Natural killer cell (primary cell): ENCODE data around the gene VWA8. TPM values are rescaled to one million over a fixed set of nuclear protein-coding genes. Genes with fewer than 3 reads are reported as not detected.

Source experiments
- ATAC-seq, 3 donors: fragments of 150-1000 bp in 2 of 3; fragments of 200-7000 bp in 1 of 3; cut with Tn5 transposase; 1 replicate in 1 of 3; 2 replicates in 2 of 3; pipeline ENCODE4 v1.10.0; 2021; ENCODE audit warnings: mild to moderate bottlenecking in 2 of 3, moderate library complexity in 2 of 3
- DNase-seq, 2 donors: peaks; one replicate each; pipeline versions ENCODE4 v3.0.0 to v3.0.0-alpha.2; 2013 to 2021; ENCODE audit warnings: mixed read lengths in 1 of 2
- H3K27ac ChIP-seq: one replicate; pipeline ENCODE4 v1.5.1; 2013; ENCODE audit warnings: mild to moderate bottlenecking, low read length
- H3K27me3 ChIP-seq: one replicate; pipeline ENCODE4 v1.6.1; 2013; ENCODE audit warnings: low read length; ENCODE audit not compliant: control insufficient read depth, insufficient read depth
- H3K36me3 ChIP-seq: one replicate; pipeline ENCODE4 v1.6.1; 2013; ENCODE audit warnings: low read length; ENCODE audit not compliant: control insufficient read depth, insufficient read depth
- H3K4me1 ChIP-seq: one replicate; pipeline ENCODE4 v1.6.1; 2013; ENCODE audit warnings: low read length; ENCODE audit not compliant: control insufficient read depth, insufficient read depth
- H3K4me3 ChIP-seq: one replicate; pipeline ENCODE4 v1.5.1; 2013; ENCODE audit warnings: low read length
- H3K9me3 ChIP-seq: one replicate; pipeline ENCODE4 v1.6.1; 2013; ENCODE audit warnings: low read length; ENCODE audit not compliant: control insufficient read depth, insufficient read depth
- H3K27ac Mint-ChIP-seq, 2 donors: one replicate each; pipeline ENCODE4 v1.8.0; 2022; ENCODE audit warnings: mild to moderate bottlenecking in 2 of 2, mixed read lengths in 2 of 2, moderate library complexity in 1 of 2
- H3K27me3 Mint-ChIP-seq, 2 donors: one replicate each; pipeline ENCODE4 v1.8.0; 2022; ENCODE audit warnings: low read depth in 2 of 2, mixed read lengths in 2 of 2
- H3K36me3 Mint-ChIP-seq: one replicate; pipeline ENCODE4 v1.8.0; 2022; ENCODE audit warnings: mixed read lengths
- H3K4me1 Mint-ChIP-seq, 2 donors: one replicate each; pipeline ENCODE4 v1.8.0; 2022; ENCODE audit warnings: mixed read lengths in 2 of 2
- H3K4me3 Mint-ChIP-seq: one replicate; pipeline ENCODE4 v1.8.0; 2022; ENCODE audit warnings: mild to moderate bottlenecking, moderate library complexity, mixed read lengths
- H3K9me3 Mint-ChIP-seq, 2 donors: one replicate each; pipeline ENCODE4 v1.8.0; 2022; ENCODE audit warnings: mixed read lengths in 2 of 2
- WGBS: methylation state at CpG from one replicate; pipeline ENCODE4 v1.1.7; 2013; ENCODE audit warnings: missing lambda C conversion rate; ENCODE audit not compliant: insufficient coverage; 5-methylcytosine and 5-hydroxymethylcytosine counted together
- intact Hi-C: fragments of 100-400 bp; cut with micrococcal nuclease; formaldehyde crosslinking; loops from one replicate; pipeline ENCODE4 v1.14.2; 2022
- total RNA-seq, 4 donors: library from RNA; stranded (reverse); fragments of 120-200 nt in 1 of 4; gene quantifications; one replicate each; pipeline versions ENCODE4 v1.2.3 to v1.2.4, GENCODE V29; 2013 to 2022
- TF ChIP-seq, protein P1 (sequence below): fragments of 200-600 bp; IDR thresholded peaks from one replicate; pipeline ENCODE4 v1.8.0; 2022; ENCODE audit warnings: antibody characterized with exemption

VWA8 gene
- total RNA-seq, 3 donors from 2014 or later (not counting 1 experiment from before 2014, with no cell fraction given), result 21.9 to 27.5 (median 22.6) TPM

DNA sequence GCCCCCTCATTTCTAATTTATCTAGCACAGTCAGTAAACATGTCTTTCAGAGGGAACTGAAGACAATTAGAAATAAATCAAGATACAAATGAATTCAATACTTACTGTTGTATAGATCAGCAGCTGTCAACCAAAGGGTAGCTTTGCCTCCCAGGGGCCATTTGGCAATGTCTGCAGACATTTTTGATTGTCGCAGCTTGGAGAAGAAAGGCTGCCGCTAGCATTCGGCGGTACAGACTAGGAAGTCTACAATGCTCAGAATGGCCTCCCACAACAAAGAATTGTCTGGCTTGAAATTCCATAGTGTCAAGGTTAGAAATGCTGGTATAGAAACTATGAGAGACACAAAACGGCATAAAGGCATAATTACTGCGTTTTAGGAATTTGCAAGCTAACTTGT is 412.0 kb downstream of the VWA8 start:
- WGBS, result 95% methylated on average over 6 of the region's 6 CpGs

GRCh38 chr13:41548031-41548430 is 412.9 kb downstream of the VWA8 start:
- 74% methylated on average over 6 of the region's 6 CpGs for WGBS
- ATAC-seq, result no peak
- no peak overlapping the region for H3K27ac ChIP-seq

More for the DNA sequence above, 412.0 kb downstream of the VWA8 start:
- TF ChIP-seq, protein P1, sequence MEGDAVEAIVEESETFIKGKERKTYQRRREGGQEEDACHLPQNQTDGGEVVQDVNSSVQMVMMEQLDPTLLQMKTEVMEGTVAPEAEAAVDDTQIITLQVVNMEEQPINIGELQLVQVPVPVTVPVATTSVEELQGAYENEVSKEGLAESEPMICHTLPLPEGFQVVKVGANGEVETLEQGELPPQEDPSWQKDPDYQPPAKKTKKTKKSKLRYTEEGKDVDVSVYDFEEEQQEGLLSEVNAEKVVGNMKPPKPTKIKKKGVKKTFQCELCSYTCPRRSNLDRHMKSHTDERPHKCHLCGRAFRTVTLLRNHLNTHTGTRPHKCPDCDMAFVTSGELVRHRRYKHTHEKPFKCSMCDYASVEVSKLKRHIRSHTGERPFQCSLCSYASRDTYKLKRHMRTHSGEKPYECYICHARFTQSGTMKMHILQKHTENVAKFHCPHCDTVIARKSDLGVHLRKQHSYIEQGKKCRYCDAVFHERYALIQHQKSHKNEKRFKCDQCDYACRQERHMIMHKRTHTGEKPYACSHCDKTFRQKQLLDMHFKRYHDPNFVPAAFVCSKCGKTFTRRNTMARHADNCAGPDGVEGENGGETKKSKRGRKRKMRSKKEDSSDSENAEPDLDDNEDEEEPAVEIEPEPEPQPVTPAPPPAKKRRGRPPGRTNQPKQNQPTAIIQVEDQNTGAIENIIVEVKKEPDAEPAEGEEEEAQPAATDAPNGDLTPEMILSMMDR, result no peak
- H3K36me3 ChIP-seq, result no peaks in the 10 kb centered on the region
- no peaks in the 10 kb centered on the region for H3K9me3 Mint-ChIP-seq
- H3K4me3 ChIP-seq, result no peak overlapping the region
- ATAC-seq, result no peak
- H3K4me1 Mint-ChIP-seq, result no peaks in the 10 kb centered on the region
- H3K27ac Mint-ChIP-seq, result no peak overlapping the region
- H3K4me3 Mint-ChIP-seq, result no peak overlapping the region
- no peaks in the 10 kb centered on the region for H3K27me3 ChIP-seq
- no peaks in the 10 kb centered on the region for H3K9me3 ChIP-seq
- H3K27ac ChIP-seq, result no peak overlapping the region
- H3K36me3 Mint-ChIP-seq, result no peaks in the 10 kb centered on the region
- H3K4me1 ChIP-seq, result no peaks in the 10 kb centered on the region
- DNase-seq, result no peak
- intact Hi-C loops, result no loop called here
- no peaks in the 10 kb centered on the region for H3K27me3 Mint-ChIP-seq

DNA sequence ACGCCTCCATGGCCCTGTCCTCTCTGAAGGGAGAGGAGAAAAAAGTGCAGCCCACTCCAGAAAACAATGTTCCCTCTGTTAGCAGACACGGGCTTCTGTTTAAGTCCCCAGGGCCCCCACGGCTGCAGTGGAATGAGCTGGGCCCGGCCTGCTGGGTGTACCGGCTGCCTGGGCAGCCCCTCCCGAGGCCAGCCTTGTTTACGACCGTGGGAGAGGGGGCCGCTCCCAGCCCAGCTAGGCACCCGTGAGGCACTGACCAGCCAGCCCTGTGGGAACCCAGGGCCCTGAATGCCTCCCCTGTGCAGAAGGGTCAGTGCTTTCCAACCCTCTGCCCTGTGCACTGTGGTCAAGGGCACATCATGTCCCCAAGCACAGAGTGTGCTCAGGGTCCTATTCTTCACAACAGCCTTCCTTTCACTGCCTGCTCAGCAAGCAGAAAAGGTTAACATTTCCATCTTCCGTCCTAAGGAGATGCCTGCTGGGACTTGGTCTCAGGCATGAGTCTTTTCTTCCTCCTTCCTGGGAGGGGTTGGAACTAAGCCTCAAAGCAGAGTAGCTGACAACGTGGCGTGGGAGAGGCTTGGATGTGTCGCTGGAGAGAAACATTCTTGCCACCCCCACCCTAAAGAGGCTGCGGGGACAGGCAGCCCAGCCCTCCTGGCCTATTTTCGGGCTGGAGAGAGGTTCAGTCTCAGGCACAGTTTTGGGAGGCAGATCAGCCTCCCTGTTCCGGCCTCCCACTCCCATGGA is 413.5 kb downstream of the VWA8 start:
- Histone ChIP-seq H3K36me3 (no peaks in the 10 kb centered on the region), H3K27me3 (no peaks in the 10 kb centered on the region), H3K27ac (no peak overlapping the region), H3K9me3 (no peaks in the 10 kb centered on the region), H3K4me1 (no peaks in the 10 kb centered on the region), H3K4me3 (no peak overlapping the region)
- H3K27ac Mint-ChIP-seq, result no peak overlapping the region
- ATAC-seq, result no peak
- H3K9me3 Mint-ChIP-seq, result no peaks in the 10 kb centered on the region
- intact Hi-C loops, result no loop called here
- H3K27me3 Mint-ChIP-seq, result no peaks in the 10 kb centered on the region
- no peaks in the 10 kb centered on the region for H3K36me3 Mint-ChIP-seq
- TF ChIP-seq, protein P1, result no peak
- H3K4me3 Mint-ChIP-seq, result no peak overlapping the region
- H3K4me1 Mint-ChIP-seq, result no peaks in the 10 kb centered on the region
- DNase-seq, result no peak
- WGBS, result 92% methylated on average over 17 of the region's 17 CpGs

More at GRCh38 chr13:41548031-41548430, 412.9 kb downstream of the VWA8 start:
- intact Hi-C loops, result no loop called here
- no peaks in the 10 kb centered on the region for H3K27me3 Mint-ChIP-seq
- DNase-seq, result no peak
- H3K4me3 Mint-ChIP-seq, result no peak overlapping the region
- no peaks in the 10 kb centered on the region for H3K4me1 Mint-ChIP-seq
- H3K36me3 Mint-ChIP-seq, result no peaks in the 10 kb centered on the region
- no peak overlapping the region for H3K27ac Mint-ChIP-seq
- Histone ChIP-seq H3K9me3 (no peaks in the 10 kb centered on the region), H3K36me3 (no peaks in the 10 kb centered on the region), H3K4me3 (no peak overlapping the region), H3K4me1 (no peaks in the 10 kb centered on the region), H3K27me3 (no peaks in the 10 kb centered on the region)
- TF ChIP-seq, protein P1, result no peak
- H3K9me3 Mint-ChIP-seq, result no peaks in the 10 kb centered on the region
